ENCODE data around the gene TMEM266. TPM values are rescaled to one million over a fixed set of nuclear protein-coding genes. Genes with fewer than 3 reads are reported as not detected.

Gene TMEM266
- total and polyA plus RNA-seq, 2 donors = 0.11 to 0.16 TPM

DNA sequence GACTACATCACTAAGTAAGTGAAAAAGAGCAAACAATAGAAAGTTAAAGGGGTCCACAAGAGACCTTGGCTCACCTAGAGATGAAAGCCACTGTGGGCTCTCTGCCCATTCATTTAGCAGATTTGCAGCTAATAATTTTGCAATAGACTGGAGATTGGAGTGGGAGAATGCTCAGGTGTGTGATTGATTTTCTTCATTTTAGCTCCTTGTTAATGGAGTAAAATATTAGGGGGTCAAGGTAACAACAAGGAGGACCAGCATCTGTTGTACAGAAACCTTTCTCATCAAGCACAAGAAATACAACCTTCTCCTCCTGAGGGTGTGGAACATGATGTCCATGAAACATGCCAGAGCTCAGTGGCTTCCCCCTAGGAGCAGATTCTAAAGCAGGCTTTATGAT, 63.2 kb downstream of the TMEM266 start:
- H3K36me3 ChIP-seq (ENCODE audit: insufficient read depth) = no peaks in the 10 kb centered on the region
- DNase-seq (ENCODE audit: extremely low spot score) = no peak
- H3K4me3 ChIP-seq (ENCODE audit: low read depth, low read length) = no peak overlapping the region
- H3K4me1 ChIP-seq (ENCODE audit: insufficient read depth) = no peaks in the 10 kb centered on the region
- no peak overlapping the region for H3K27ac ChIP-seq (ENCODE audit: low read depth)

DNA sequence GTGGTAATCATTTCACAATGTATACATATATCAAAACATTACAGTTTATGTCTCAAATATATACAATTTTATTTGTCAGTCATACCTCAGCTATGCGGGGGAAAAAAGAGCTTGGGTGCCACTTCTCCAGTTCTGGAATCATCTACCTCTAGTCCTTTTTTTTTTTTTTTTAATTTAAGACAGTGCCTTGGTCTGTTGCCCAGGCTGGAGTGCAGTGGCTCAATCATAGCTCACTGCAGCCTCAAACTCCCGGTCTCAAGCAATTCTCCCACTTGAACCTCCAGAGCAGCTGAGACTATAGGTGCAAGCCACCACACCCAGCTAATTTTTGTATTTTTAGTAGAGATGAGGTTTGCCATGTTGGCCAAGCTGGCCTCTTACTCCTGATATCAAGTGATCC, 67.4 kb downstream of the TMEM266 start:
- Histone ChIP-seq H3K27ac (ENCODE audit: low read depth) (no peak overlapping the region), H3K4me3 (ENCODE audit: low read depth, low read length) (no peak overlapping the region), H3K36me3 (ENCODE audit: insufficient read depth) (no peaks in the 10 kb centered on the region), H3K4me1 (ENCODE audit: insufficient read depth) (no peaks in the 10 kb centered on the region)
- WGBS = 86% methylated on average over 2 of the region's 2 CpGs
- no peak for DNase-seq (ENCODE audit: extremely low spot score)

DNA sequence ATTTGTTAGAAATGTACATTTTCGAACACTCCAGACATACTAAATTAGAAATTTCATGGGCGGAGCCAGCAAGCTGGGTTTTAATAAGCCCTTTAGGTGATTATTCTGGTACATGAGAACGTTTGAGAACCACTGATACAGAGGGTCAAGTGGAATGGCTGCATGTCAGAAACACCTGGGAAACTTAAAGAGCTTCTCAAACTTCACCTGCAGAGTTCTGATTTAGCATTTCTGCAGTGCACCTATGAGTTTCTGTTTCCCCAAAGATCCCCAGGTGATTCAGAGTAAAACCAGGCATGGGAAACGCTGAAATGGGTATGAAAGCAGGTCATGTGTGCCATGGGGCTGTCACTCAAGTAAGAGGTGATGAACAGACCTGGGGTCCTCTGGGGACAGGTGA, 68.1 kb downstream of the TMEM266 start:
- Histone ChIP-seq H3K4me1 (ENCODE audit: insufficient read depth) (no peaks in the 10 kb centered on the region), H3K4me3 (ENCODE audit: low read depth, low read length) (no peak overlapping the region), H3K27ac (ENCODE audit: low read depth) (no peak overlapping the region), H3K36me3 (ENCODE audit: insufficient read depth) (no peaks in the 10 kb centered on the region)
- 63% methylated on average over 4 of the region's 4 CpGs for WGBS
- no peak for DNase-seq (ENCODE audit: extremely low spot score)

DNA sequence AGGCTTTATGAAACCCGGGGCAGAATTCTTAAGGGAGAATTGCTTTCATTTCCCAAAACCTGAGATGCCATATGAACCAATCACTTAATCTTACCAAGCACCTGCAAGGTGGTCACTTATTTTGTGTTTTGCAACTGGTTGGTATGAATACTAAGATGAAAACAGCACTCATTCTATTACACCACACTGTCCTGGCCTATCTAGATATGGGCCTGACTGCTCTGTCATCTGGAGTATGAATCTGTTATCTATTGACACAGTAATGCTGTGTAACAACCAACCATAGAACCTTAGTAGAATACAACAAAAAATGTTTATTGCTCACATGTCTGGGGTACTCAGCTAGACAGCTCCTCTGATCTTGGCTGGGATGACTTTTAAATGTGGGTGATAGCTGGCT, 74.8 kb downstream of the TMEM266 start:
- no peaks in the 10 kb centered on the region for H3K36me3 ChIP-seq (ENCODE audit: insufficient read depth)
- no peak overlapping the region for H3K27ac ChIP-seq (ENCODE audit: low read depth)
- no peak overlapping the region for H3K4me3 ChIP-seq (ENCODE audit: low read depth, low read length)
- DNase-seq (ENCODE audit: extremely low spot score) = no peak
- WGBS = 90% methylated on average over 1 of the region's 1 CpG
- no peaks in the 10 kb centered on the region for H3K4me1 ChIP-seq (ENCODE audit: insufficient read depth)

DNA sequence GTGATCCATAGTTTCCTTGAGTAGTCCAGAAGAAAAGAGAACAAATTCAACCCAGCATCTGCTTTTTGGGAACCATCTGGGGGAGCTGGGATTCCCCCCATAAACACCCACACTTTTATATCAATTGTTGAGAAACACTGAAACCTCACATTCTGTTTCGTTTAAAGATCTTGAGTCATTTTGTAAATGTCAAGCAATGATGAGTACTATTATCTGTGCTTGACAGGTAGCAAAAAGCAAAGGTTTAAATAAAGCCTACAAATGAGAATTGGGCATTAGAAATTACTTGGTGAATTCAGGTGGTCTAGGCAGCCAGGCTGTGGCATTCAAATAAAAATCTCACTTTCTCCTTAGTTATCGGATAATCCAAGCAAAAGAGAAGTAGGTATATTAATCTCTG, 75.7 kb downstream of the TMEM266 start:
- H3K4me3 ChIP-seq (ENCODE audit: low read depth, low read length) = no peak overlapping the region
- DNase-seq (ENCODE audit: extremely low spot score) = no peak
- no peaks in the 10 kb centered on the region for H3K4me1 ChIP-seq (ENCODE audit: insufficient read depth)
- 86% methylated on average over 2 of the region's 2 CpGs for WGBS
- H3K36me3 ChIP-seq (ENCODE audit: insufficient read depth) = no peaks in the 10 kb centered on the region
- H3K27ac ChIP-seq (ENCODE audit: low read depth) = no peak overlapping the region

DNA sequence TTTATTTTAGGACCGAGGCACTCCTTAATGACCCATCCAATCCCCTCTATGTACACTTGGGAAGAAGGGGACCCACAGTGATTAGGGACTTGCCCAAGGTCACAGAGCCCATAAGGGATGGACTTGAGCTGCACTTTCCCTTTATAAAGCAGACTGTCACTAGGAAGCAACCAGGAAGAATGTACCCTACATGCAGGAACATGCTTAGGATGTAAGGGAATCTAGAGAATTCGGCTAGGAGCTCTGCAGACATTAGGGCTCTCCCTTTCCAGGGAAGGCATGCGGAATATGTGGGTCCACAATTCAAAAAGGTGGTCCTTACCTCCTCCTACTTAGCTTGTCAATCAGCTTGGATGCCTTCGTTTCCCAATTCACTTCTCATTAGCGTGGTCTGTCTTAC, 78.7 kb downstream of the TMEM266 start:
- WGBS = 73% methylated on average over 5 of the region's 5 CpGs
- Histone ChIP-seq H3K4me1 (ENCODE audit: insufficient read depth) (no peaks in the 10 kb centered on the region), H3K4me3 (ENCODE audit: low read depth, low read length) (no peak overlapping the region), H3K27ac (ENCODE audit: low read depth) (no peak overlapping the region), H3K36me3 (ENCODE audit: insufficient read depth) (no peaks in the 10 kb centered on the region)
- DNase-seq (ENCODE audit: extremely low spot score) = no peak

DNA sequence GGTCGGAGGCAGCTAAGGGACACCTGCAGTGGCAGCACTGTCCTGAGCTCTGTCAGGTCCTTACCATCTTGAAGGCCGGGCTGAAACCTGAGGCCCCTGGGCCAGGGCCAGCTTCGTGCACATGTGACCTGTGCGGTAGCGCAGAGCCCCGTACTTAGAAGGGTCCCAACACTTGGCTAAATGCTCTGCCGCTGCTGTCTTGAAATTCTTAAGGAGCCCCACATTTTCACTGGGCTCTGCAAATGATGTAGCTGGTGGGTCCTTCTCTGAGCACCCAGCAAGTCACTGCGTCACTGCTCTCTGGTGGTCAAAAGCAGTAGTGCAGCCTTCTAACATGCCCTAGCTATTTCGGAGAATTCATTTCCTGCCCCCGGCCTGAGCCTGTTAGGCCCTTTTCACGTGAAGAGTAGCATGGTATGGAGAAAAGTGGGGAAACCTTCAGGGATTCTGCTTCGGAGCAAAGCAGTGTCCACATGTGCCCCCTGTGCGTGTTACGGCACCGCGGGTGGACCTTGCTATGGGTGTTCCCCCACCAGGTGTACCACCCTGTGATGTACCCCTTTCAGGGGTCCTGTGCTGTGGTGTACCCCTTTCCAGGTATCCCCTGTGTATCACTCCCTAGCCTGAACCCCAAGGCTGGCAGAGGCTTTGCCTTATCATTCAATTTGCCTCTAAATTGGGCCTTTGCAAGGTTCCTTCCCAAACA, 79.7 kb downstream of the TMEM266 start:
- Histone ChIP-seq H3K27ac (ENCODE audit: low read depth) (no peak overlapping the region), H3K4me3 (ENCODE audit: low read depth, low read length) (no peak overlapping the region), H3K4me1 (ENCODE audit: insufficient read depth) (no peaks in the 10 kb centered on the region), H3K36me3 (ENCODE audit: insufficient read depth) (no peaks in the 10 kb centered on the region)
- no peak for DNase-seq (ENCODE audit: extremely low spot score)
- 26% methylated on average over 16 of the region's 16 CpGs for WGBS

DNA sequence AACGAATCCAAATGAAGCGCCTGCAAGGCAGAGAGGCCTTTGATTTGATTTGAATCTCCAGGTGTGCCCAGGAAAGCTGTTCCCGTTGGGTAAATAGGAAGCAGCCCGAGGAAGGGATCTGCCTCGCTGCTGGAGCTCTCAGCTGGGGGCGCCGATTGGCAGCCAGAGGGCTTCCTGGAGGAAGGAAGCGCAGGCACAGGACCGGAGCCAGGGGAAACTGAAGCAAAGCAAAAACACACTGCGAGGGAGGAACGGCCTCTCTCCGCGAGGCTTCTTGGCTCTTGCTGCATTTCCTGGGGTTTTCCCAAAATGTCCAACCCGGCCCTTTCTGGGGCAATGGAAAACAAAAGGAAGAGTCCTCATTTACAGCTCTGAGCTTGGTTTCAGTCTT, 80.3 kb downstream of the TMEM266 start:
- no peak overlapping the region for H3K27ac ChIP-seq (ENCODE audit: low read depth)
- no peaks in the 10 kb centered on the region for H3K36me3 ChIP-seq (ENCODE audit: insufficient read depth)
- H3K4me3 ChIP-seq (ENCODE audit: low read depth, low read length) = no peak overlapping the region
- no peaks in the 10 kb centered on the region for H3K4me1 ChIP-seq (ENCODE audit: insufficient read depth)
- WGBS = 36% methylated on average over 14 of the region's 14 CpGs
- no peak for DNase-seq (ENCODE audit: extremely low spot score)

DNA sequence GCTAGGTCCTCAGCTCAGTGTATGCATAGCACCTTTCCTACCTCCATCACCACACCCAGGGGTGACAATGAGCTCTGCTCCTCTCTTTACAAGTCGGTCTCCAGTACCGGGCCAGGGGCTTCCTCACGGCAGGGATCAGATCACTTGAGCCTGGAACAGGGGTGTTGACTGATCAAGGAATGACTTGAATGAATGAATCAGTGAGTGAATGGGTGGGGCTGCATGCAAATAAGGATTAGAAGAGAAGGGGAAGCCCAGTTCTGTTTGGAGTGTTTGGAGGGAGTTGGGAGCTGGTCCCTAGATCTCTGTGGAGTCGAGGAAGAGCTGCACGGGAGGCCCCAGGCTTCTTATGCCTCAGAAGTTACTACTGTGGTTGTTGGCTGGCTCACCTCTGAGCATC, 87.0 kb downstream of the TMEM266 start:
- WGBS = 60% methylated on average over 5 of the region's 5 CpGs
- Histone ChIP-seq H3K4me1 (ENCODE audit: insufficient read depth) (no peaks in the 10 kb centered on the region), H3K27ac (ENCODE audit: low read depth) (no peak overlapping the region), H3K4me3 (ENCODE audit: low read depth, low read length) (no peak overlapping the region), H3K36me3 (ENCODE audit: insufficient read depth) (no peaks in the 10 kb centered on the region)
- no peak for DNase-seq (ENCODE audit: extremely low spot score)

DNA sequence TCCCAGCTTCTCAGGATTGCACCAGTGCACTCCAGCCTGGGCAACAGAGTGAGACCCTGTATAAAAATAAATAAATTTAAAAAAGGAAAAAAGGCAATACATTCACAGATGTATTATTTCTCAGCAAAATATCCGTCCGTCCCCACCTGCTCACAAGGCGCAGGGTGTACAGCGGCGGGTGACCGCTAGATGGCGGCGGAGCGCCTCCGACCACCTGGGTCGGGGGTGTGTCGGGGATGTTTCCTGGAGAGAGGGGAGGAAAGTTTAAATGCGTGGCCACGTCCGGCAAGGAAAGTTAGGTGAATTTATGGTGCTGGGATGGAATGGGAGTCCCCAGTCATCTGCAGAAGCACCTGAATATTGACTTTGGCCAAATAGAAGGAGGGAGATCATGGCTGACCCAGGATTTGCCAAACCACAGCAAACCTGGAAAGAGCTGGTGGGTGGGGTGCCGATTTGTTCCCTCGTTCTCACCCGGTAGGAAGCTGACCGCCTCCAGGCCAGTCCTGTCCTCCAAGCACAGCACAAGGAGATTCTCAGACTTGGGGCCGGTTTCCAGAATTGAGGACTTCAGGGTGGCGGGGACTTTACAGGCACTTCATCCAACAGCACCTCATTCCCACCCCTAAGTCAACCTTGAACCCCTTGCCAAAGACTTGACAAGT, 88.3 kb downstream of the TMEM266 start:
- Histone ChIP-seq H3K36me3 (ENCODE audit: insufficient read depth) (no peaks in the 10 kb centered on the region), H3K4me1 (ENCODE audit: insufficient read depth) (no peaks in the 10 kb centered on the region), H3K4me3 (ENCODE audit: low read depth, low read length) (no peak overlapping the region), H3K27ac (ENCODE audit: low read depth) (no peak overlapping the region)
- 19% methylated on average over 21 of the region's 21 CpGs for WGBS
- no peak for DNase-seq (ENCODE audit: extremely low spot score)

DNA sequence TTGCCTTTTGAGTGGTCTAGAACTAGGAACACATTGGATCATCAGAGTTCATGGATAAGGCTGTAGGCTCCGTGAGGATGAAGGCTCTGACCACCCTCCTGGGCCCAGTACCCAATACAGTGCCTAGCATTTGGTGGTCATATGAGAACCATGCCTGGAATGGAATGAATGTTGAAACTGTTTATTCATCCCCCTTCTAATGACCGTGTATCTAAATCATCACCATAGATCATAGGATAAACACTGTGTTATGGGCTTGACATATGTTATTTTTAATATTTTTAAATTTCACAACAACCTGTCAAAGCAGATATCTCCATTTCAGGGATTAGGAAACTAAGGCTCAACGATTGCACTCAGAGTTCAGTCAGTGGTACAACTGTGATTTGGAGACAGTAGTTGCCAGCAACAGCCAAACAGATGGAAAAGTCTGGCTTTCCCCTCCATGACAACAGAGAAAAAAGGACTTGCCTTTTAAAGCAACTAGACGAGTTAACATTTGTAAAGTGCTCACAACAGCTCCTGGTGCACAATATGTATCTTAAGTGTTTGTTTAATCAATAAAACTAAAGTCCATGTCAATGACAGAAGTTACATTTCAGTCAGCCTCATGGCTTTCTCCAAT, 89.6 kb downstream of the TMEM266 start:
- Histone ChIP-seq H3K4me3 (ENCODE audit: low read depth, low read length) (no peak overlapping the region), H3K36me3 (ENCODE audit: insufficient read depth) (no peaks in the 10 kb centered on the region), H3K4me1 (ENCODE audit: insufficient read depth) (no peaks in the 10 kb centered on the region), H3K27ac (ENCODE audit: low read depth) (no peak overlapping the region)
- WGBS = 35% methylated on average over 4 of the region's 4 CpGs
- no peak for DNase-seq (ENCODE audit: extremely low spot score)

DNA sequence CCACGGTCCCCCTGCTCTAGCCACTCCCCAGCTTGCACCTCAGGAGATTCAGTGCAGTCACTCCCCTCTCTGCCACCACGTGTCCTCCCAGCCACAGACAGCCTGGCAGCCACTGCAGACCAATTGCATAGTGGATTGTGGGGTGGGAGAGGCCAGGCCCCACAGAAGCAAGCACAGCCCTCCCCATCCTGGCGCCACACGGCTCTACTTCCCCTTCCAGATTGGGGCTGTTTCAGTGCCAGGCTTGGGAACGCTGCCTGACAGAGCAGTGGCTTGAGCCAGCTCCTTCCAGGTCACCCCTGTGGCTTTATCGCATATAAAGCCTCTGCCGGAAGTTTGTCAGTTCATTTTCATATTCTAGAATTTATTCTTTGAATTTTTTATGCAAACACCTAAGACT, 90.7 kb downstream of the TMEM266 start:
- Histone ChIP-seq H3K4me1 (ENCODE audit: insufficient read depth) (no peaks in the 10 kb centered on the region), H3K27ac (ENCODE audit: low read depth) (no peak overlapping the region), H3K36me3 (ENCODE audit: insufficient read depth) (no peaks in the 10 kb centered on the region), H3K4me3 (ENCODE audit: low read depth, low read length) (no peak overlapping the region)
- DNase-seq (ENCODE audit: extremely low spot score) = no peak
- 44% methylated on average over 7 of the region's 7 CpGs for WGBS

DNA sequence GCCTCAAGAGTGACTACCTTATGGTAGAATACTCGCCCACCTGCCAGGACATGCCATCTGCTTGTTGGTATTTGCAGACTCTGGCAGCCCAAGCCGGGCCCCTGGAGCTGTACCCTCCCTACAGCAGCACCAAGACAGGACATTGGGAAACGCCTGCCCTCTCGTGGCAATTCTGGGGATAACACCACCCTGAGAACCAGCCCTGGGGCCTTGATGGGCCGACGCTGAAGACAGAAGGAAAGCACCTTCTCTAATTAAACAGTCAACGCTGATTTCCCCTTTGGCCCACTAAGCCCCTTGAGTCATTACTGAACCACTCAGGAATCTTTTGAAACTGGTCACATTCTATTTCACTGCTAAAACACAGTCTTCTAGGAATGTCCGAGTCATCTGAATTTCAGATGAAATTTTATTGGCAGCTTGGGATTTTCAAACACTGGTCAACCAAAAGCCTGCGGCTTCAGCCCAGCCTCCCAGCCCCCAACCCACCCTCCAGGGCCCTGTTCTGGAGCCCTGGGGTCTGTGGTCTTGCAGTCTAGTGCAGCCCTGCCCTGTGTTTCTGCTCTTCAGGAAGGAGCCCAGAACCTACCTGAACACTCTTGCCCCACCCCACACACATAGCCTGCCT, 91.3 kb downstream of the TMEM266 start:
- Histone ChIP-seq H3K4me3 (ENCODE audit: low read depth, low read length) (no peak overlapping the region), H3K4me1 (ENCODE audit: insufficient read depth) (no peaks in the 10 kb centered on the region), H3K27ac (ENCODE audit: low read depth) (no peak overlapping the region), H3K36me3 (ENCODE audit: insufficient read depth) (no peaks in the 10 kb centered on the region)
- peak; percentile 60 for DNase-seq (ENCODE audit: extremely low spot score)
- 18% methylated on average over 9 of the region's 9 CpGs for WGBS

DNA sequence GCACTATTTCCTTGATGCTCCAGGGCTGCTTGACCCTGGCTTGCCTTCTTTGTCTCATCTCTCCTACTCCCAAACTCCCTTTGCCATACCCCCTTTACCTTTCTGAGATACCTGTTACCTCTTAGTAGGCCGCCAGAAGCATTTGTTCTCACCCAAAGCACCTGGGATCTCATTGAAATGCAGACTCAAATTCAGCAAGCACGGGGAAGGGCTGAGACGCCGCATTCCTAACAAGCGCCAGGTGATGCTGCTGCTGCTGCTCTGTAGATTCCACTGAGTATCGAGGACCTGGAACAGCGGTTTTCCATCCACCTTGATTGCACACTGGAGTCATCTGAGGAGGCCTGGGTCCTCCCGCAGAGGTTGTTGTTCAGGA, 91.8 kb downstream of the TMEM266 start:
- no peak overlapping the region for H3K4me3 ChIP-seq (ENCODE audit: low read depth, low read length)
- no peaks in the 10 kb centered on the region for H3K36me3 ChIP-seq (ENCODE audit: insufficient read depth)
- H3K4me1 ChIP-seq (ENCODE audit: insufficient read depth) = no peaks in the 10 kb centered on the region
- 96% methylated on average over 8 of the region's 8 CpGs for WGBS
- H3K27ac ChIP-seq (ENCODE audit: low read depth) = no peak overlapping the region
- no peak for DNase-seq (ENCODE audit: extremely low spot score)

Measured in urinary bladder (tissue), 4 donors.